H1 (cell line): Measurements from ENCODE around the gene TAF3. TPM values are rescaled to one million over a fixed set of nuclear protein-coding genes. Genes with fewer than 3 reads are reported as not detected.

Experiments
- CHD1 ChIP-seq: IDR thresholded peaks from 2 replicates; pipeline ENCODE4 v1.6.1; 2012; ENCODE audit warnings: low read depth, low read length, improper control_type of control experiment
- EZH2 ChIP-seq: fragments of 200-600 bp; sonication (generic); IDR thresholded peaks from 2 replicates; pipeline ENCODE4 v1.7.1; 2012; ENCODE audit warnings: low read depth, mild to moderate bottlenecking, moderate library complexity, low read length, inconsistent platforms; ENCODE audit not compliant: severe bottlenecking
- GTF2F1 ChIP-seq: IDR thresholded peaks from 2 replicates; pipeline ENCODE4 v1.6.1; 2012; ENCODE audit warnings: low read depth, low read length, improper control_type of control experiment, borderline replicate concordance
- KDM1A ChIP-seq: fragments of 200-600, 300-600 bp; sonication (generic); IDR thresholded peaks from 2 replicates; pipeline ENCODE4 v1.7.1; 2016; ENCODE audit warnings: mild to moderate bottlenecking, low read length, borderline replicate concordance
- KDM4A ChIP-seq: IDR thresholded peaks from one replicate; pipeline ENCODE4 v1.7.1; 2012; ENCODE audit warnings: low read depth, mild to moderate bottlenecking, moderate library complexity, low read length, inconsistent platforms; ENCODE audit not compliant: severe bottlenecking
- polyA plus RNA-seq, 7 experiments: library from polyadenylated mRNA; depleted of rRNA in 3 of 7; stranded (reverse) in 5 of 7; unstranded in 2 of 7; fragments of >200 nt in 5 of 7; fragments of 200-250 nt in 2 of 7; gene quantifications; 1 replicate in 5 of 7; 2 replicates in 1 of 7; 4 replicates in 1 of 7; pipeline versions ENCODE4 v1.2.1 to v1.2.3, GENCODE V29; 2011 to 2013; ENCODE audit warnings: missing spikeins in 2 of 7, mixed read lengths in 2 of 7
- total RNA-seq: library from RNA; stranded (reverse); fragmentation: NEBNext Ultra II Directional; extraction: Animal tissue kit (Norgen Biotek cat#: 25700); gene quantifications from 2 replicates; pipeline ENCODE4 v1.2.1, GENCODE V29; 2021
- TF ChIP-seq, protein P1 (sequence below): IDR thresholded peaks from 2 replicates; pipeline ENCODE4 v1.6.1; 2011; ENCODE audit warnings: low read depth, mild to moderate bottlenecking, low read length; ENCODE audit not compliant: insufficient read depth

The TAF3 gene
- total and polyA plus RNA-seq, 2 of the 8 experiments (the other 6 are each of a cell fraction or from before 2014, with no cell fraction given): 1.5 to 11.2 TPM

DNA sequence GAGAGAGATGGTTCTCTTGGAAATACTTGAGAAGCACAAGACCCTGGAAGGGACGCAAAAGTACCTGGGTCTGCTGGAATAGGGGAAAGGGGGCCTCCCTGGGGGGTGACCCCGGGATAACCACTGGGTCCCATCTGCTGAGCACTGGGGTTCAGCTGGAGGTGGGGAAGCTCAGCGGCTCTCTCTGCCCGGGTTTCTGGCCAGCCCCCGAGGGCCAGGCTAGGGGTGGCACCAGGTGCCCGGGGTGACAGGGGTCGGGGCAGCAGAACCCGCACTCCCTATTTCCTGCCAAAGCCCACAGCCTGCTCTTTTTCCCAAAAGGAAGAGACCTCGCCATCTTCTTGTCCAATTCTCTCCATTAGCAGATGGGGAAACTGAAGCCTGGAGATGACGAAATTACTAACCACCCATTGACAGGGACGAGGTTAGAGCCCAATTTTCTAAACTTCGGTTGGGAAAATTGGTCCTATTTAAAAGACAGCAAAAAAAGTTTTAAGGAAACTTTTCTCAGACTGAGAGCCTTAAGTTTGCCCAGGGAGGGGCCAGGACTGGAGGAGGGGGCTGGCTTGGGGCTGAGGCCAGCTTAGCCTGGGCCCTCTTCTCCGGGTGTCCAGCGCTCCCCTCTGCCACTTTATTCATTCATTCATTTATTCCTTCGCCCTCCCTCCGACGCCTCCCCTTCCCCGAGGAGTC lies 218.3 kb downstream of the TAF3 start (continued):
- no peak for TF ChIP-seq GTF2F1
- TF ChIP-seq KDM4A: no peak
- TF ChIP-seq CHD1: no peak
- peak; percentile 36 for TF ChIP-seq EZH2
- TF ChIP-seq, protein P1, sequence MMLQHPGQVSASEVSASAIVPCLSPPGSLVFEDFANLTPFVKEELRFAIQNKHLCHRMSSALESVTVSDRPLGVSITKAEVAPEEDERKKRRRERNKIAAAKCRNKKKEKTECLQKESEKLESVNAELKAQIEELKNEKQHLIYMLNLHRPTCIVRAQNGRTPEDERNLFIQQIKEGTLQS: no peak
- TF ChIP-seq KDM1A: no peak
